GM21390 (cell line): Measurements from ENCODE around the gene P2RY2.

ENCODE experiments used
- ATAC-seq: cut with Tn5 transposase; IDR thresholded peaks from one replicate; pipeline ENCODE4 v1.9.1; 2021; ENCODE audit not compliant: unreplicated experiment

The P2RY2 gene

DNA sequence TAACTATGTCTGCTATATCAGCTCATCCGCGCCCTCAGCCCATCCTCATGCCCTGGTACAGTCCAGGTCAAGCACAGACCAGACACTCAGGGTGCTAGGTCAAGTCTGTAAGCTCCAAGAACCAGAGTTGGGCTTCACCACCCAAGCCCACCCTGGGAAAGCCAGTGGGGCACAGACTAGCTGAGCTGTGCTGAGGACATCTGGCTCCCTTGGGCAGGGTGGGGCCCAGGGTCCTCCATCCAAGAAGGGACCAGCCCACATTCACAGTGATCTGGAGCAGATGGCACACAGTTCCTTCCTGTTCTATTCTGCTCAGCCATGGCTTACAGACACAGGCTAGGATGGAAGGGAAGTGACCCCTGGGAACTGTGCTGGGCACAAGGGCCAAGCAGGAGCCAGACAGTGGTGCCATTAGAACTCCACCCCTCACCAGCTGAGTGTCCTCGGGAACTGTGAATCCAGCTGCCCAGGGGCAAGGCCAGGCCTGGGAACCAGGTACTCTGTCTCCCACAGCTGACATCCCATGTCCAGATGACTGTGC lies 63.2 kb downstream of the P2RY2 start:
- ATAC-seq = no peak

DNA sequence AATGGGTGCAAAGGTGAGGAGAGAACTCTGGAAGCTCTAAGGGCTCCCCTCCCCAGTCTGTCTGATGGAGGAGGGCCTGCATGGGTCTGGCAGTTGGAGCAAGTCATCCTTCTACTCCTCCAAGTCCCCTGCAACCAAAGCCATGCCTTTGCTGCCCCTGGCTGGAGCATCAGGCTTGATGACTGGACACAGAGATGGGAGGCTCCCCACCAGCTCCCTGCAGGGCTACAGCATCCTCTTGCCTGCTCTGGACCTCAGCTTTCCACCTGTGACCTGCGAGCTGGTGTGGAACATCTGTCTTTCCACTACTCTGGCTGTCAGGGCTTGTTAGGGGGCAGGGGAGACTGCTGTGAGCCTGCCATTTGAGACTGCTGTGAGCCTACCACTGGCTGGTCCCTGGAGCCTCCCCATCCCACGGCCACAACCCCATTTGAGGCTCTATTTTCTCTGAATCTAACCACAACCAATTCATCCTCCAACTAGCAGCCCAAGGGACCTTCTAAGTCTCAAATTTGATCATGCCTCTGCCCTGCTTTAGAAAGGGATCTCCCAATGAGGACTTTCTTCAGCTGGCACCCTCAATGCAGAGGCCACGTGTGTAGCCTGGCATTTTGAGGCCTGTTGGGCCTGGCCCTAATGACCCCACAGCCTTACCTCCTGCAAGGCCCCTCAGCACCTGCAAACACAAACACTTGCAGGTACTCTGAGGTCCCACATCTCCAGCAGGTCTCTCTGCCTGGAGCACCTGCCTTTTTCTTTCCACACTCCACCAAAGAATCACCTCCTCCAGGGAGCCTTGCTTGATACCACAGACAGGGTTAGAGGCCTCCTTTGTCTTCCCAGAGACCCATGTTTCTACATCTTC lies 63.9 kb downstream of the P2RY2 start:
- no peak for ATAC-seq

DNA sequence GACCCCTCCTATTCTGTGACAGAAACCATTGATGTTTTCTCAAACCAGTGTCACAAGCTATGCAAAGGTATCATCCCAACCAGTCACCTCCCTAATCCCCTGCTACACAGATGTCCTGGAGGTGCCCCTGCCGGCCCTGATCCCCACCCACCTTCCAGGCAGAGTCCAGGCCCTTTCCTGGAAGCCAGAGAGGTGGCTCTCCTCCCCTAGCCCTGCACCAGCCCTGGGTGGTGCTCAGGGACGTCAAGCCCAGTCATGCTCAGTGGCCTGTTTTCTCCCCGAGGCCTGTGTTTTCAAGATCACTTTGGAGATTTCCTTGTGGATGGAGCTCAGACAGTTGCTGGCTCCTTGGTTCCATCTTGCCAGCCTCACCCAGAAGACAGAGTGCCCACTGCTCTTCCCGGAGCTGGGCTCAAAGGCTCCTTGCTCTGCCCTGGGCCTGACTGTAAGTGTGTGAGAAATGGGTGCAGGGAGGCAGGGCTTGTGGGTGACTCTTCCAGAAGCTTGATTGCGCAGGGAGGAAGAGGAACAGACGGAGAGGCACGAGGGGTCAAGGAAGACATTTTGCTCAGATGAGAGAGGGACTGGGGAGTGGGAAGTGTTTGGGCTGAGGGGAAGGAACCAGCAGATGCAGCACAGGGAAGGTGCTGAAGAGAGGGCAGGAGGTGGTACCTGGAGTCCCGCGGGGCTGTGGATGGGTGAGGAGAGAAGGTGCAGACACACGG lies 65.4 kb downstream of the P2RY2 start:
- no peak for ATAC-seq

DNA sequence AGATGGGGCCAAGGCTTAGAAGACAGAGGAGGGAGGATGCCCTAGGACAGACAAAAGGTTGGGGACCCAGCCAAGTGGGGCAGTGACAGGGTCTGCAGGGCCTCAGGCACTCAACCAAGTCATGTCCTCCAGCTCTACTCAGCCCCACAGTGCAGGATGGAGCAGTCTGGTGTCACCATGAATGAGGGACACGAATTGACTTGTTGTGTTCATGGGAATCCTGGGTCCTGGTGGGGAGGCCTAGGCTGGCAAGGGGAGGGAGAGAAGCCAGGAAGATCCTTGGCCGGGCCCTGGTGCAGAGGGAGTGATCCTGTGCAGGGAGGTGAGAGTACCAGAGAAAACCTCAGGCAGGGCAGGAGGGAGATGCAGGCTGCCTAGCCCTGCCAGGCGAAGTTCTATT lies 66.0 kb downstream of the P2RY2 start:
- no peak for ATAC-seq

DNA sequence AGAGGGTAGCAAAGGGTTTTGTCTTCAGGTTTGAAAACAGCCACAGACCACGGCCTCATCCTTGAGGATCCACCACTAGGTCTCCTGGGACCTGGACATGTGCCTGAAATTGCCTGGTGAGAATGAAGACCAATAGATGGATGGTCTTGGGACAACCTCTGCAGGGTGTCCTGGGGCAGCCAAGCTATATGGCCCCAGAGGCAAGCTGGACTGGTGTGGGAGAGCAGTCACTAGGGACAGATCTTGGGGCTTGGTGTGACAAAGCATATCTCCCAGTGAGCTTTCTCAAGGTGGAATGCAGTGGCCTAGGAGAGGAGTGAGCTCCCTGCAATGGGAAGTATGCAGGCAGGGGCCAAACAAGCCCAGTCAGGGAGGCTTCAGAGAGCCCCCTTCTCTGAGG lies 67.6 kb downstream of the P2RY2 start:
- no peak for ATAC-seq
